Glutamatergic neuron (in vitro differentiated cells): ENCODE results near the gene AOC3. TPM values are rescaled to one million over a fixed set of nuclear protein-coding genes. Genes with fewer than 3 reads are reported as not detected.

Experiments used
- DNase-seq: peaks from one replicate; pipeline ENCODE4 v3.0.0; 2022
- H3K27ac Mint-ChIP-seq: one replicate; pipeline ENCODE4 v1.8.0; 2020; ENCODE audit warnings: mild to moderate bottlenecking, mixed read lengths, inconsistent platforms; ENCODE audit not compliant: unreplicated experiment
- H3K27me3 Mint-ChIP-seq: one replicate; pipeline ENCODE4 v1.8.0; 2020; ENCODE audit warnings: mild to moderate bottlenecking, moderate library complexity, mixed read lengths, inconsistent platforms; ENCODE audit not compliant: unreplicated experiment
- H3K36me3 Mint-ChIP-seq: one replicate; pipeline ENCODE4 v1.8.0; 2020; ENCODE audit warnings: mild to moderate bottlenecking, mixed read lengths, inconsistent platforms; ENCODE audit not compliant: unreplicated experiment
- H3K4me1 Mint-ChIP-seq: one replicate; pipeline ENCODE4 v1.8.0; 2020; ENCODE audit warnings: mild to moderate bottlenecking, low read depth, mixed read lengths, inconsistent platforms; ENCODE audit not compliant: unreplicated experiment
- H3K4me3 Mint-ChIP-seq: one replicate; pipeline ENCODE4 v1.8.0; 2020; ENCODE audit warnings: mild to moderate bottlenecking, mixed read lengths, inconsistent platforms; ENCODE audit not compliant: unreplicated experiment
- H3K9me3 Mint-ChIP-seq: one replicate; pipeline ENCODE4 v1.8.0; 2020; ENCODE audit warnings: mild to moderate bottlenecking, moderate library complexity, mixed read lengths, inconsistent platforms; ENCODE audit not compliant: unreplicated experiment
- CTCF ChIP-seq: fragments of 200-600 bp; sonication (generic); IDR thresholded peaks from one replicate; pipeline ENCODE4 v1.5.0; 2021; ENCODE audit not compliant: partially characterized antibody, unreplicated experiment
- total RNA-seq: library from RNA; stranded (reverse); fragmentation: NEBNext Ultra II Directional; extraction: Animal tissue kit (Norgen Biotek cat#: 25700); gene quantifications from one replicate; pipeline ENCODE4 v1.2.1, GENCODE V29; 2021; ENCODE audit not compliant: unreplicated experiment

Gene AOC3
- total RNA-seq, 1 donor from 2014 or later: 2.0 TPM

GRCh38 chr17:42833767-42834422 lies 17.1 kb upstream of the AOC3 start:
- DNase-seq: peak; percentile 65
- Mint-ChIP-seq H3K9me3 (peaks cover 7% of the 10 kb centered on the region), H3K4me3 (peak overlapping the region; percentile 85), H3K4me1 (peaks cover 9% of the 10 kb centered on the region), H3K27me3 (no peaks in the 10 kb centered on the region), H3K27ac (peak overlapping the region; percentile 63), H3K36me3 (no peaks in the 10 kb centered on the region)
- TF ChIP-seq CTCF: no peak

- Mint-ChIP-seq H3K4me3 (no peak overlapping the region), H3K4me1 (peaks cover 9% of the 10 kb centered on the region), H3K27ac (no peak overlapping the region), H3K36me3 (no peaks in the 10 kb centered on the region), H3K9me3 (peaks cover 7% of the 10 kb centered on the region), H3K27me3 (no peaks in the 10 kb centered on the region)
- DNase-seq: no peak
- TF ChIP-seq CTCF: no peak
Observed at GRCh38 chr17:42835732-42836131, 15.3 kb upstream of the AOC3 start.

DNA sequence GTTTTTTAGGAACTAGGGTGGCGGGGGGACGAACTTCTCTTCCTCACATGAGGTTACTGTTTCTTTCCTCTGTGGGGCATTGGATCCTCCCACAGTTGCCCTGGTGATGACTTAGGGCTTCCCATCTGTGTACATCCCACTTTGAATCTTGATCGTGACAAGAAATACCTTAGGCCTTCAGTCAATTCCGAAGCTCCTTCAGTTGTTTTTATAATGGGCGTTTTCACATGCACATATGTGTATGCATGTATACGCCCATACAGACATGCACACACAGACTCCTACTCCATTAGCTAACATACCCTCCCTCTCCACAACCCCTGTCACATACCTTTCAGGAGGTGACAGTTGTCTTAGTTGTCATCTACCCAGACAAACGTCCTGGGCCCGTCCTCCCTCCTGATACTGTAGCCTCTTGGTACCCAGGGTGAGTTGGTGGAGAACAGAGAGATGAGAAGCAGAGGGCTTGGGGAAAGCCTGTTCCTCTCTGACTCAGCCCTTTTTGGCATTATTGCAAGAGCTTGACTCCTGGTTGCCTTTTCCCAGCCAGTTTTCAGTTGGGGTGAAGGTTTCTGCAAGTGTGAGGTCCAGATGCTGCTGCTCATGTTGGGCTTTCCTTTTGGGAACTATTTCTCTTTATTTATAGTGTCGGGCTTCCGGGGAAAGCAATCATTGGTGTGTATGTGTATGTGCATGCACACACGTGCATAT lies 8.9 kb upstream of the AOC3 start:
- H3K4me1 Mint-ChIP-seq: no peaks in the 10 kb centered on the region
- no peak for DNase-seq
- peaks cover 2% of the 10 kb centered on the region for H3K9me3 Mint-ChIP-seq
- no peaks in the 10 kb centered on the region for H3K36me3 Mint-ChIP-seq
- no peak overlapping the region for H3K4me3 Mint-ChIP-seq
- TF ChIP-seq CTCF: no peak
- H3K27me3 Mint-ChIP-seq: no peaks in the 10 kb centered on the region
- H3K27ac Mint-ChIP-seq: no peak overlapping the region

GRCh38 chr17:42843358-42843934 lies 7.6 kb upstream of the AOC3 start:
- no peaks in the 10 kb centered on the region for H3K36me3 Mint-ChIP-seq
- H3K27ac Mint-ChIP-seq: peak overlapping the region; percentile 30
- H3K4me1 Mint-ChIP-seq: no peaks in the 10 kb centered on the region
- DNase-seq: peak; percentile 37
- H3K9me3 Mint-ChIP-seq: no peaks in the 10 kb centered on the region
- H3K4me3 Mint-ChIP-seq: no peak overlapping the region
- TF ChIP-seq CTCF: peak; percentile 69
- peaks cover 2% of the 10 kb centered on the region for H3K27me3 Mint-ChIP-seq

GRCh38 chr17:42844271-42844670 lies 6.7 kb upstream of the AOC3 start, which contains the start of gene AOC2:
AOC2 (plus strand) TSS chr17:42844580; CDS start chr17:42844627, 47 bp downstream.
- Mint-ChIP-seq H3K27ac (peak within 1 kb of the TSS; percentile 30), H3K9me3 (no peaks in the 10 kb centered on the region), H3K27me3 (peaks cover 2% of the 10 kb centered on the region), H3K4me1 (no peaks in the 10 kb centered on the region), H3K4me3 (no peak within 1 kb of the TSS), H3K36me3 (no peaks in the 10 kb centered on the region)
- no peak for DNase-seq
- TF ChIP-seq CTCF: no peak
